HPDE6-E6E7 (cell line): Measurements from ENCODE around the gene EXOC1.

ENCODE experiments used
- DNase-seq: peaks from one replicate; pipeline ENCODE4 v3.0.0; 2011; ENCODE audit warnings: missing footprints; ENCODE audit errors: extremely low spot score

The EXOC1 gene

GRCh38 chr4:55857586-55857985 is 4.1 kb downstream of the EXOC1 start:
- DNase-seq: no peak

GRCh38 chr4:55859711-55860110 is 6.3 kb downstream of the EXOC1 start:
- DNase-seq: no peak

GRCh38 chr4:55864577-55865223 is 11.3 kb downstream of the EXOC1 start:
- DNase-seq: no peak

GRCh38 chr4:55865228-55865806 is 11.9 kb downstream of the EXOC1 start:
- no peak for DNase-seq

- peak; percentile 50 for DNase-seq
Measured at GRCh38 chr4:55866290-55866907, 13.0 kb downstream of the EXOC1 start.

GRCh38 chr4:55866973-55867574 is 13.6 kb downstream of the EXOC1 start:
- DNase-seq: no peak

- no peak for DNase-seq
Measured at GRCh38 chr4:55868581-55869090, 15.2 kb downstream of the EXOC1 start.

GRCh38 chr4:55871299-55871800 is 17.9 kb downstream of the EXOC1 start:
- DNase-seq: no peak

GRCh38 chr4:55874831-55875230 is 21.4 kb downstream of the EXOC1 start:
- no peak for DNase-seq

- DNase-seq: no peak
Measured at GRCh38 chr4:55876387-55876786, 22.9 kb downstream of the EXOC1 start.

- DNase-seq: no peak
Measured at GRCh38 chr4:55879224-55879623, 25.8 kb downstream of the EXOC1 start.

- no peak for DNase-seq
Measured at GRCh38 chr4:55880652-55881280, 27.3 kb downstream of the EXOC1 start.

GRCh38 chr4:55884093-55884850 is 30.8 kb downstream of the EXOC1 start:
- no peak for DNase-seq

GRCh38 chr4:55884851-55885219 is 31.4 kb downstream of the EXOC1 start:
- DNase-seq: no peak

GRCh38 chr4:55887594-55887993 is 34.1 kb downstream of the EXOC1 start:
- DNase-seq: no peak

GRCh38 chr4:55892156-55892555 is 38.7 kb downstream of the EXOC1 start:
- DNase-seq: no peak

- no peak for DNase-seq
Measured at GRCh38 chr4:55896622-55897021, 43.2 kb downstream of the EXOC1 start.

- DNase-seq: no peak
Measured at GRCh38 chr4:55902677-55903076, 49.2 kb downstream of the EXOC1 start.

- DNase-seq: no peak
Measured at GRCh38 chr4:55903577-55903976, 50.1 kb downstream of the EXOC1 start.

GRCh38 chr4:55904576-55904975 is 51.1 kb downstream of the EXOC1 start:
- no peak for DNase-seq

- no peak for DNase-seq
Measured at GRCh38 chr4:55906323-55906722, 52.9 kb downstream of the EXOC1 start.
